GM18520 (cell line): Measurements from ENCODE around the gene NFE2L2.
A peak's percentile ranks its signal among the peaks of the same experiment; 100 is the strongest.
"Not testable (repeated sequence)": the region's sequence is repeated elsewhere in the genome, so short reads cannot be mapped to it uniquely, and the experiment has no call there.

Experiments
- ATAC-seq: cut with Tn5 transposase; IDR thresholded peaks from one replicate; pipeline ENCODE4 v1.9.1; 2021; ENCODE audit not compliant: unreplicated experiment

The NFE2L2 gene

DNA sequence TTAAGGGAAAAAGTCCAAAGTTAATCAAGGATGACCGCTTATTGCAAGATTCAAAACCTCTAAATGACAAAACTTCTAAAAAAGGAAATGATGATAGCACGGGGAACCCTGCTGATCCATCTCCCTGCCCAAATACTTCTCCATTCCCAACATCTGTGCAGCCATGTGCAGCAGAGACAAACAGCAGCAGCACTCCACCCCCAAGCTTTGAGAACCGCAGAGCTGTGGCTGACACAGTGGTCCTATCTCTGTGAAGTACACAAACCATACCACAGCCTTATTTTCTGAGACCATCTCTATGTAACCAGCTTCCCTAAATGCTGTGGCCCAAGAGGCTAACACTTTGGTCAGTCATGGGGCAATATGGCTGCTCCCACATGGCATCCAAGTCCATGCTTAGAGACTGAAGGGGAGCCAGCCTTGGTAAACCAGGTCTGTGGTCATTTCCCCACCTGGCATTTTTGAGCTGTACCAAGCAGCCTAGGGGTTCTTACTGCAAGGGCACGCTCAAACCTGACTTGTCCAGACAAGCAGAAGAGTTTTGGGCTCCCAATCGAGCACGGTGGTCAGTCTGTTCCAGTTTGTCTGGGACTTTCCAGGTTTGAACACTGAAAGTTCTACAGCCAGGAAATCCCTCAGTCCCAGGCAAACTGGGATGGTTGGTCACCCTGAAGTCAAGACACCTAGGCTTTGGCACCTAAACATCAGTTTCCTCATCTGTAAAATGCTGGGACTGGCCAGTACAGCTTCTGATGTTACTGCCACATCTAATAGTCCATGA is 17.1 kb upstream of the NFE2L2 start:
- ATAC-seq: peak; percentile 37

DNA sequence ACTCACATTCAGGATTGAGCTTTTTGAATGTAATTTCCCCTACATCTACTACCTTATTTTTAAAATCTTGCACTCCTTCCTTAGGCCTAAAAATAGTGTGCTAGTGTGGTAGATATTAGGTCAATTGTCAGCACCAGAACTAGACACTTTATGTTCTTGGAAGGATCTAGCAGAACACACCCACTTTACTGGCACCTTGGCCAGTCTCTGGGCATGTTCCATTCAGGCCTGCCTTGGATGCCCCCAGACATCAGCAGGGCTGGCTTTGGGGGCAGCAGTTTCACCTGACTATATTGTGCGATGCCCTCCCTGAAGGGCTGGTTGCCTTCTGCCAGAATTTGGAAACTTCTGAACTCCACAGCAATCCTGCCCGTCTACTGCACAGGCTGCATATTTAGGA is 15.3 kb upstream of the NFE2L2 start:
- ATAC-seq: no peak

DNA sequence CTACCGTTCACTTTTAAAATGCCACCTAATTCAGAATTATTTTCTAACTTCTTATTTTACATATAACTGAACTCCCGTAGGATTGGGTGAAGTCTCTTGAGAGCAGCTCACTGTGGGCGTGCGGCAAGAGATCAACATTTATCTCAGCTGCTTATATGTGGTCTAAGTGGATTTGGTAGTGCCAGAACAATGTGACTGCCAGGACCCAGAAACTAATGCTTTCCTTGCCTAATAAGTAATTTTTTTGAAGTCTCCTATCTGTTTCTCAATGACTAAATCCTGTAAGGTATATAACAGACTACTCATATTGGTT is 11.2 kb upstream of the NFE2L2 start:
- ATAC-seq: no peak

DNA sequence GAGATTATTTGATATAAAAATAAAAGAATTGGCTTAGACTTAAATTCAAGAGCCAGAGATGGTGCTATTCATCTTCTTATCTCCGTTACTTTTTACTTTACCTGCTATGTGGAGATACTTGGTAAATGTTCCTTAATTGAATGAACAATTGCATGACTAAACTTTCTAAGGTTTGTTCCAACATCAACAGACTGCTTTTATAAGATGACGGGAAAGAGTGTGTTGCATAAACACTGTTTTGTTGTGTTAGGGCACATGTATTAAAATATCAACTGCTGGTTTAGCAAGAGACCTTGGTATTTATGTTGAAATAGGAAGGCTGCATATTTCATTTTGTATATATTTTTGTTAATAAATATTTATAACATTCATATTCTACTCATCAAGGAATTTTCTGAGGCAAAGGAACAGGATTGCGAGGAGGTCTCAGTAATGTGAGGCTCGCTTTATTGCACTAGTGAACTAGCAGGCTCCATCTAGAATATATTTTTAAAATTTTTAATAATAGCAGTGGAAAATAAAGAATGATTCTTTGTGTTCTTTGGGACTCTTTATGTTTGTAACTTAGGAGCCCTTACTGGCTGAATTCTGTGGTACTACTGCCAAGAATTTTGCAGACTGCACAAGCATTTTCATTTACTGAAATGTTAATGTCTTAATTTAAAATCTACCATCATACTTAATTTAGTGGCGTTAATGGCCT is 10.7 kb upstream of the NFE2L2 start:
- no peak for ATAC-seq

DNA sequence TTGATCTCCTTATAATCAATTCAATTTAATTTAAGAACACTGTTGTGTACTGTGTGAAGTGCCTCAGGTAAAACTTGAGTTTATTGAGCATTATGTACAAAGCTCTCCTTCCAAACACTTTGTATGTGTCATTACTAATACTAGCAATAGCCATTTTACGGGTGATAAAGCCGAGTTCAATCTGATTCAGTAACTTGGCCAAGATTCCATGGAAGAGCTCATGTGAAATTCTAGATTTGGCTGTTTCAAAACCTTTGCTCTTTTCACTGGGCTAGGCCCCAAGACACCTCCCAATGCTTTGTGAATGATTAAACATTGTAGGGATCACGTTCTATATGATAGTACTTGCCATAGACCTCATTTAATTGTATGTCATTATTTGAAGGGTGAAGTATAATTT is 8.9 kb upstream of the NFE2L2 start:
- no peak for ATAC-seq

DNA sequence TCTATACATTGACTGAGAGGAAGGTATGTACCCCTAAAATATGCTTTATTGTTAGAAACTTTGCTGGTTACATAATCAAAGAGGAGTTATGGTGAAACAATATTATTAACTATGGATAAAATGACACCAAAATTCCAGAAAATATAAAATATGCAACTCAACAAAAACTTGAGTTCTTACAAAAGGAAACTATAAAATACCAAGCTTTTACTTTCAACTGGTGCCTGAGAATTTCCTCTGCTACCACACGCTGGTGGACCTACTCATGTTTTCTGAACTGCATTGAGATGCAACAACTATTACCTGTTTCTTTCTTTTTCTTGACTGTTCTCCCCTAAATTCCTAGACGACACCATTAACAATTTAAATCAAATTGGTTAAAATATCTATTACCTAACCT is 8.2 kb upstream of the NFE2L2 start:
- ATAC-seq: no peak

DNA sequence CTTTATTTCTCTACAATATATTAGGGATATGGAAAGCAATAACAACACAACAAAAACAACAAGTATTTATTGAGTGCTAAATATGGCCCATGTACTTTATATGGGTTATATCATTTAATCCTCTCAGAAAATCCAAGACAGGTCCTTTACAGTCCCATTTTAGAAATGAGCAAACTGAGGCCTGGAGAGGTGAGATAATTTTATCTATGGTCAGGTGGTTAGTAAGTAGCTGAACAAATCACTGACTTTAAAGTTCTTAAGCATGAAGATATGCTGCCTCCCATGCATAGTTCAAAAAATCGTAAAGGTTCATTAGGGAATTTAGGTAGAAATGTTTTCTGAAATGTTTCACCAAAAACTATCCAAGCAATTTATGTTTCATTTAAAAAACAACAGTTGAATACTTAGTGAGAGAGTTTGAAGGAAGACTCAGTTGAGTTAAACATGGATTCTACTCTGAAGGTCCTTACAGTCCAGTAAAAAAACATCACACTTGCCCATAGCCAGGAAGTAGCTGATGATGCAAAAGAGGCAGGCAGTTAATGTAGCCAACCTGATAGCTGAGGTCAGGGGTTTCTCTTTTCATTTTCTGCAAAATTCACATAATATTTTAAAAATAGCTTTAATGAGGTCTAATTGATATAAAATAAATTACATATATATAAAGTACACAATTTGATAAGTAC is 7.6 kb upstream of the NFE2L2 start:
- no peak for ATAC-seq

DNA sequence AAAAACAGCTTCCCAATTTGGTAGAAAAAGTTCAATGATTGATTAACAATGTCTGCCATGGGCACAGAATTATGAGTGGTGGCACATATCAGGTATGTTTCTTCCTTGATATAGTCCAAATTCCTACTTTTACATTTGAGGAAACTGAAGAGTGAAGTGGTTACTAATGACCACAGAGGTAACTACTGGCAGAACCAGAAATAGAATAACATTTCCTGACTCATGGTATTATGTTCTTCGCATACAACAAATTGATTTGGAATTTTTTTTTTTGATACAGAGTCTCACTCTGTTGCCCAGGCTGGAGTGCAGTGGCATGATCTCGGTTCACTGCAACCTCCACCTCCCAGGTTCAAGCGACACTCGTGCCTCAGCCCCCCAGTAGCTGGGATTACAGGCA is 6.0 kb upstream of the NFE2L2 start:
- ATAC-seq: no peak

DNA sequence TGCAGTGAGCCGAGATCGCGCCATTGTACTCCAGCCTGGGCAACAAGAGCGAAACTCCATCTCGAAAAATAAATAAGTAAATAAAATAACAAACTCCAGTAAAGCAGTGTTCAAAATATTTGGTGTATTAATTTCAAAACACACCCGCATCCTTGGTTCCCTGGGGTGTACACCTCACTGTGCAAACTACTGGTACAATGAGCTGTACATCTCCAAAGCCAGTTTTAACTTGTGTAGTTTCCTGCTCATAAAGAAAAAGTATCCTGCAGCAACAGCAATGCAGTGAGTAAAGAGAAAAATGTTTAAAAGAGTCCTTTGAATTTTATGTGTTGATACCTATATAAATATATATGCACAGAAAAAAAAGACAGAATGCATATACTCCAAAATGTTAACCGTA is 4.4 kb upstream of the NFE2L2 start:
- no peak for ATAC-seq

DNA sequence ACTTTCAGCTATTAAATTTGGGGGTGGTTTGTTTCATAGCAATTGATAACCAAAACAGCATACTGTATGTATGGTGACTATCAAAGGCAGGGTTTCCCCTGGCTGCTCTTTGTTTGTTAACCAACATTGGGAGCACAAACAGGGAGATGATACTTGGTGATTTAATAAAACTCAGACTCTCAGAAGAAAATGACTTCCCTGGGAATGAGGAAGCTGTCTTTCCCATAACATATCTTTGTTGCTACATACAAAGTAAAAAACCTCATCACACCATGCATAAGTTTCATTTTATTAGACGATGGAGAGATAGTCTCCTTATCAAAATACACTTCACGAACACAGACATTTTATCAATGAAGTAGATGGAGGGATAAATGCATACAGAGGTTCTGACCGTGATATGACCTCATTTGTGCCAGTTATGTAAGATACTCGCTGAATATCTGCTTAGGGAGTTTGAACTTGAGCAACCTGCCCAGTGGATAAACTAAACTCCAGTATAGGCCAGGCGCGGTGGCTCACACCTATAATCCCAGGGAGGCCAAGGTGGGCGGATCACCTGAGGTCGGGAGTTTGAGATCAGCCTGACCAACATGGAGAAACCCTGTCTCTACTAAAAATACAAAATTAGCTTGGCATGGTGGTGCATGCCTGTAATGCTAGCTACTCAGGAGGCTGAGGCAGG is 3.8 kb upstream of the NFE2L2 start:
- ATAC-seq: no peak

DNA sequence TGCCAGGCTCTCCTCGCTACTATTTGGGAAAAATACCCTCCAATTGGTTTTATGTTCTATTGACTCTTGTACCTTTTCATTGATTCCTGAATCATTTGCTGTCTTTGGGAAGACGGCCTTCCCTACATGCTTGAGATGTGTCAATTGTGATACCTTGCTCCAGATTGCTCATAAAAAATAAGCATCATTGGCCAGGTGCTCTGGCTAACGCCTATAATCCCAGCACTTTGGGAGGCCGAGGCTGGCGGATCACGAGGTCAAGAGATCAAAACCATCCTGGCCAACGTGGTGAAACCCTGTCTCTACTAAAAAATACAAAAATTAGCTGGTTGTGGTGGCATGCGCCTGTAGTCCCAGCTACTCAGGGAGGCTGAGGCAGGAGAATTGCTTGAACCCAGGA is 2.4 kb upstream of the NFE2L2 start:
- ATAC-seq: not testable (repeated sequence)

DNA sequence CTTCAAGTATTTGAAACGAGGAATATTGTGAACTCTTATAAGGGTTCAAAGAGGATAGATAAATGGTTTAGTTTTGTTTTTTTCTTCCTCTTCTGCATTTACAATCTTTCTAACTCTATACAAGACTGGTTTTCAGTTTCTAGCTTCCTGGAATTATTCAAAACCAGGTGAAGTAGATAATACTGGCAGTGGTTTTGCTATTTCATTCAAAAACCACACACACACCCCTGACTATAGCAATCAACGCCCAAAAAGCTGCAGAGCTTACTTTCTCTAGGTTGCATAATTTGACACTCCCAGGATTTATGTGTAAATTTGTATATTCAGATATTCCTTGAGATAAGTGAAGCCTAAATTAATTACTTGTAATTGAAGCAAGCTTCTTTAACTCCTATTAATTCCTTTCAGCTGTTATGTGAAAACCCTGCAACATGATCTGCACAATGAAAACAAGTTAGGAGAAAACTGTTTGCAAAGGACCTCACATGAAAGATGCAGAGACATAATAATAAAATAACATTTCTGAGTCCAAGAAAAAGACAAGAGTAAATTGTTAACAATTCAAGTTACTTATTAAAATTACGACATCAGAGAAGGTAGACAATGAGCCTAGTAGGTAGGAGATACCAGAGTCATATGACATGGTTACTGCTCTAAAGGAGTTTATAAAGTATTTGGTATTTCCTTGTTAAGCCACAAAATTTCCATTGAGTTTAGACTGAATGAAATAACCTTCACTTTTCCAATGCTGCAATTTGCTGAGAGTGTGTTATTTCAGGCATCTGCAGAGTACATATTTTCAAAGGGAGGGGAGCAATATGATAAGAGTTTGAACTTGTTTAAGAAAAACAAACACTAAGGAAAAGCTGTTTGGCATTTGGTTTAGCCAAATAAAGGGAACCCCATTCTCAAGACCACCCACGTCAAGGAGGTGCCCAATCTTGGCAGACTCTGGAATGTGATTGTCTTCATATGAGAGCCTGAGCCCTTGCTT is 1.6 kb upstream of the NFE2L2 start:
- ATAC-seq: no peak

DNA sequence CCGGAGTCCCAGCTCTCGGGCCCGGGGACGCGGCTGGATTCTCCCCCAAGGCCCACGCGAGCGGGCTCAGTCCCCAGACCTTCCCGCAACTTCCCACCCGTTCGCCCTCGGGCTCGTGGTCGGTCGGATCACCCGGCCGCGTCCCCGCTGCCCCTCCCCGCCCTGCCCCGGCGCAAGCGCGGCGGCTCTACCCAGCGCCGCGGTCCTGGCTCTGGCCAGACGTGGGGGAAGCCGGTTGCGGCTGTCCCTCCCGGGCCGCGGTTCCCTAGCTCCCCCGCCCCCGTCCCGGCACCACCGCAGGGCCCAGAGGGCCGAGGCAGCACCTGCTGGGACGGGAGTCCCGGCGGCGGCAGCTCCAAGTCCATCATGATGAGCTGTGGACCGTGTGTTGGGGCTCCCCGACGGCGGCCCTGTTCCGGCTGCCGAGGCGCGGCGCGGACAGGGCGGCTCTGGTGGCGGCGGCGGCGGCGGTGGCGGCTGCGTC is 276 bp downstream of the NFE2L2 start:
- ATAC-seq: peak; percentile 6

DNA sequence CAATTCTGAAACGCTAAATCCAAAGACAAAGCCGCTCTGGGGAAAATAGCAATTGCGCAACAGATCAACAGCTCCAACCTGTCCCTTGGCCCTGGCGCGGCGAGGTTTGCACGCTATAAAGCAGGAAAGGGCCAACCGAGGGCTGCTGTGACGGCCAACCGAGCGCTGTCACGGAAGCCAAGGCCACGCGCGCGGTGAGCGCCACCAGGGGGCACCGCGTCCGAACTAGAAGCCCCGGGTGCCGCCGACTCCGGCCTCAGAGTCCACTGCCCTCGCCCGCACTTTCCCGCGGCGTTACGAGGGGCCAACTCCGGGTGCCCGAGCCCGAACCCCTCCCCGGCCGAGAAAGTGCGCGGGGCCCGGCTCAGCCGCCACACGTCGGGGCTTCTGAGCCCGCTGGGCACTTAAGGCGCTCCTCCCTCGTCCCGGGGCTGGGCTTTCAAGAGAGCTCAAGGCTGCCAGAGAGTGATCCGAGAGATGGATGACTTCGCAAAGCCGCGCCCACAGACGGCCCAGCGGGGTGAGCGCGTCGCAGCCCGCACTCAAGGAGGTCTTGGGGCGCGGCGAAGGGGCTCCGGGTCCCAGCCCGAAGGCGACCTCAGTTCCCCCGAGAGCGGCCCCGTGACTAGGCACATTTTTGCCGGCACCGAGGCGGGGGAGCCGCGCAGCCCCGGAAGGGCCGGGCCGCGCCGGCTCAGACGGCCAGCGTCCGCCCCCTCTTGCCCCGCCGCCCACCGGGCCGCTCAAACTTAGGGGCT is 897 bp downstream of the NFE2L2 start:
- ATAC-seq: peak; percentile 43

DNA sequence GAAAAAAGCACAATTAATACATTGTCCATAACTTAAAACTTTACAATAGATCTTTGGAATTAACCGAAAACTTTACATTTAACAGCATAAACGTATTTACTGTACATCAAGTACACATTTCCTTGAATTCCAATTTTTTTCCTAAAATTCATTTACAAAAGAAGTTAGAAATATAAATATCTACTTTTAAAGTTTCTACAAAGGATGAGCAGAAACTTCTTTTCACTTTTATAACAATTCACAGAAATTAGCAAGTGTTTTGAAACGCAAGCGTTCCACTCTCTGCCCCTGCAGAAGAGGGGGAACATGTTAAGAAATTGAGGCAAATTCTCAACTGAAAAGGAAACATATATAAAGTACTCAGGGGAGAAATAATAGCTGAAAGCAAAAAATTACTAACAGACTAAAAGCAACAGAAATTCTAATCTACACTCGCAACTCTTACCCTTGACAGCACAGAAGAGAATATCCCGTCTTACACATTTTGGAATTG is 1.5 kb downstream of the NFE2L2 start:
- no peak for ATAC-seq

DNA sequence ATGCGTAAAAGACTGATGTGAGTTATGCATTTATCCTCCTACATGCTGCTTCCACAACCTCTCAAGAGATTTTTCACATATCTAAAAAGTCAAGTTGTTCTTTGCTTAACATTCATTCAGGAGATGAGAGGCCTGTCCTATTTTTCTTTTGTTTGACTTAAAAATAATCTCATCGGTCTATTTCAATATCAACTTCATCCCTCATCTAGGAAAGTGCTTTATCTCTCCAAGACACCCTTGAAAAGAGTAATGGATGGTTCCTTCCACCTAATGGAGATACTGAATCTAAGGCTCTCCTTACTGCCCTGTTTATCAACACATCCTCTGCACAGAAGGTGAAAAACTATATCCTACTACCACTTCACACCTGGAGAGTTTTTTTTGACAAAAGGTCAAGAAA is 2.4 kb downstream of the NFE2L2 start:
- ATAC-seq: no peak

DNA sequence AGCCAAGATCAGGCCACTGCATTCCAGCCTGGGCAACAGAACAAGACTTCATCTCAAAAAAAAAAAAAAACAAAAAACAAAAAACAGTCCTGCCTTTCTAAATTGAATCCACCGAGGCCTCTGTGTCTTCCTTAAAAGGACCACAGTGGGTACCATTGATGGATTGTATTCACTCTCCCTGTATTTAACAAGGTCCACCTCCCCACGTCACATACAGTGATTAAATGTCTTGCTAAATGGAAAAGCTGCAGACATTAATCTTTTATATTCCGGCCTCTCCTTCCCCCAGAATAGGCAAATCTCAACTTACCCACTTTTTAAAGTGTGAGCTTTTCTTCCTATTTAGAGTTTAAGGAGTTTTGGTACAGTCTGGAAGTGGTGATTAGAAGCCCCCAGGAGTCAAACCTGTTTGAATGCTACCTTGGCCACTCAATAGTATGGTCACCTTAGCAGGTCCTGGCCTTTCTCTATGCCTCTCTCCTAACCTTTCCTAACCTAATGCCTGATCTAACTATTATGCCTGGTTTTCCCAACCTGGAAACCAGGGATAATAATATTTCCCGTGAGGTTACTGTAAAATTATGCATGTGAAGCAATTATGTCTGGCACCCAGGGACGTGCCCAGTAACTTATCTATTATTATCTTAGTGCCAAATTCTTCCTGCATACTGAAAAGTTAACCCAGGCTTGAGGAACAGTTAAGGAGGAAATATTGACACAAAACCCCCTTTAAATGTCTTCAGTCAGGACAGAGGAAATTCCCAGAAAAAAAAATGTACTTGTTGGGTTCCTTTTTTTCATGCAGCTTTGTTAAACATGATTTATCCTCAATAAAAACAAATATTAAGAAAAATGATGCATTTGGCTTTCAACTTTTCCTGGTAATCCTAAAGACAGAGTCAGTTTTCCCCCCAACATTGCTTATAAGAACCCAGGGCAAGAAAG is 3.1 kb downstream of the NFE2L2 start:
- no peak for ATAC-seq

DNA sequence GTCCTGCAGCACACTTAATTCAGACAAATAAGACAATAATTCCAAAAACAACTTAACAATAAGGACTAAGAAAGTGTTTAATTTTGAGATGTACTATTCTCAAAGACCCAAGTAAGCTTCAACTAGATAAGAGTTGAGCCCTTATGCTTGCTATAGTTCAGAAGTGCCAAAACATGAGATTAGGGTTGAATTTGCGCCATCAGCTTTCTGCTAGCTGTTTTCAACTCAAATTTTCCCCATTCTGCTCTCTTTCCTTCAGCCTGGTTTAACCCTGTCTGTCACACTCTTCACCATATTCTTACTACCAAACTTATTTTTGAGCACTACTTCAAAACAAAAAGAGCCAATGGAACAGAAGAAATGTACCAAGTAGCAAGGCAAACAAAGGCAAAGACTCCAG is 4.1 kb downstream of the NFE2L2 start:
- ATAC-seq: no peak
